ENCODE results near the gene OR5A2. TPM values are rescaled to one million over a fixed set of nuclear protein-coding genes. Genes with fewer than 3 reads are reported as not detected.

Gene OR5A2
- total RNA-seq, 3 donors from 2014 or later (not counting 1 experiment from before 2014, with no cell fraction given): not detected

DNA sequence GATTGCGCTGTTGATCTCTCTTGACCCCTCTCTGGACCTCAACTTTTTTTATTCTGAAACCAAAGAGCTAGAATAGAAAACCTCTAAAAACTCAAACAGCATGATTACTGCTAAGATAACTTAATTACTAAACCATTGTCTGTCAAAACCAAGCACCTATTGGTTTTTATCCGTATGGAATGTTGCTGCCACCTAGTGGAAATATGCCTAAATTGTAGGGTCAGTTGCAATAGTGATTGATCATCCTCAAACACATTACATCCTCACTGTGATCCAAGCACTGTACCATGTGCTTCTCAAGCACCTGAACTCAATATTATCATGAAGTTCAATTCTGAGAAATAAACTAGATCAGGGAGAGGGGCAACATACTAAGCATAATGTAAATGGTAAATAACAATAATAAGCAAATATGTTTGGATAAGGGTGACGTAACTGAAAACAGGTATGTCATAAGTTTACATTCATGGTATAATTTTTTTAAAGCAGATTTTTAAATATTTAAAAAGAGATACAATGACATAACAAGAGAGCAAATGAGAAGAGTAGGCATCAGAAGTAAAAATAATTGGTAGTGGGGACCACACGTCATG is 3.8 kb upstream of the OR5A2 start:
- intact Hi-C loops (cut with micrococcal nuclease): no loop called here

DNA sequence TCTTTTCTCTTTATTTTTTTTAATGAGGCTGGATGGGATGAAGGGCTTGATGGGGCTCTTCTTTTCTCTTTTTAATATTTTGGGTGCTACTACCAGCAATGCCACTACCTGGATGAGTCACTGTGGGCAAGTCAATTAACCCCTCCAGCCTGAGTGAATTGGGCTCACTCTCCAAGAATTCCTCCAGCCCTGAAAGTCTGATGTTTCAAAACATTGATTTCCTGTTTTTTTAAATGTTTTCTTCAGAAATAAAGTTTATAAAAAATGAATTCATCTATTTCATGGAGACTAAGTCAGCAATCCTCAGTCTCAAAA is 812 bp upstream of the OR5A2 start:
- Mint-ChIP-seq H3K9me3 (no peaks in the 10 kb centered on the region), H3K27me3 (ENCODE audit: low read depth in 2 of 2) (peaks cover 11 to 24% of the 10 kb centered on the region in 2 donors), H3K27ac (no peak overlapping the region), H3K4me1 (no peaks in the 10 kb centered on the region), H3K36me3 (no peaks in the 10 kb centered on the region), H3K4me3 (no peak overlapping the region)
- TF ChIP-seq, protein P1, sequence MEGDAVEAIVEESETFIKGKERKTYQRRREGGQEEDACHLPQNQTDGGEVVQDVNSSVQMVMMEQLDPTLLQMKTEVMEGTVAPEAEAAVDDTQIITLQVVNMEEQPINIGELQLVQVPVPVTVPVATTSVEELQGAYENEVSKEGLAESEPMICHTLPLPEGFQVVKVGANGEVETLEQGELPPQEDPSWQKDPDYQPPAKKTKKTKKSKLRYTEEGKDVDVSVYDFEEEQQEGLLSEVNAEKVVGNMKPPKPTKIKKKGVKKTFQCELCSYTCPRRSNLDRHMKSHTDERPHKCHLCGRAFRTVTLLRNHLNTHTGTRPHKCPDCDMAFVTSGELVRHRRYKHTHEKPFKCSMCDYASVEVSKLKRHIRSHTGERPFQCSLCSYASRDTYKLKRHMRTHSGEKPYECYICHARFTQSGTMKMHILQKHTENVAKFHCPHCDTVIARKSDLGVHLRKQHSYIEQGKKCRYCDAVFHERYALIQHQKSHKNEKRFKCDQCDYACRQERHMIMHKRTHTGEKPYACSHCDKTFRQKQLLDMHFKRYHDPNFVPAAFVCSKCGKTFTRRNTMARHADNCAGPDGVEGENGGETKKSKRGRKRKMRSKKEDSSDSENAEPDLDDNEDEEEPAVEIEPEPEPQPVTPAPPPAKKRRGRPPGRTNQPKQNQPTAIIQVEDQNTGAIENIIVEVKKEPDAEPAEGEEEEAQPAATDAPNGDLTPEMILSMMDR (IDR thresholded peaks at IDR 0.05): no peak
- DNase-seq: no peak
- no peaks in the 10 kb centered on the region for H3K27me3 ChIP-seq (ENCODE audit: control insufficient read depth, insufficient read depth, low read length)
- no peak overlapping the region for H3K4me3 ChIP-seq (ENCODE audit: low read length)
- H3K27ac ChIP-seq (ENCODE audit: low read length): no peak overlapping the region
- intact Hi-C loops (cut with micrococcal nuclease): no loop called here
- H3K9me3 ChIP-seq (ENCODE audit: control insufficient read depth, insufficient read depth, low read length): no peaks in the 10 kb centered on the region
- H3K36me3 ChIP-seq (ENCODE audit: control insufficient read depth, insufficient read depth, low read length): no peaks in the 10 kb centered on the region
- H3K4me1 ChIP-seq (ENCODE audit: control insufficient read depth, insufficient read depth, low read length): no peaks in the 10 kb centered on the region
- ATAC-seq: no peak

More for the DNA sequence above, 3.8 kb upstream of the OR5A2 start:
- Histone ChIP-seq H3K36me3 (ENCODE audit: control insufficient read depth, insufficient read depth, low read length) (no peaks in the 10 kb centered on the region), H3K4me3 (ENCODE audit: low read length) (no peak overlapping the region), H3K9me3 (ENCODE audit: control insufficient read depth, insufficient read depth, low read length) (no peaks in the 10 kb centered on the region), H3K4me1 (ENCODE audit: control insufficient read depth, insufficient read depth, low read length) (no peaks in the 10 kb centered on the region), H3K27me3 (ENCODE audit: control insufficient read depth, insufficient read depth, low read length) (no peaks in the 10 kb centered on the region), H3K27ac (ENCODE audit: low read length) (no peak overlapping the region)
- ATAC-seq: peak; percentile 38 to 66 (median 54)
- Mint-ChIP-seq H3K4me3 (no peak overlapping the region), H3K27ac (no peak overlapping the region), H3K4me1 (no peaks in the 10 kb centered on the region), H3K27me3 (ENCODE audit: low read depth in 2 of 2) (peaks cover 7 to 30% of the 10 kb centered on the region in 2 donors), H3K36me3 (no peaks in the 10 kb centered on the region), H3K9me3 (no peaks in the 10 kb centered on the region)
- TF ChIP-seq, protein P1 (IDR thresholded peaks at IDR 0.05): peak; percentile 69
- WGBS (ENCODE audit: insufficient coverage): 100% methylated on average over 2 of the region's 4 CpGs
- DNase-seq: peak in 1 of 2 donors; percentile 76

DNA sequence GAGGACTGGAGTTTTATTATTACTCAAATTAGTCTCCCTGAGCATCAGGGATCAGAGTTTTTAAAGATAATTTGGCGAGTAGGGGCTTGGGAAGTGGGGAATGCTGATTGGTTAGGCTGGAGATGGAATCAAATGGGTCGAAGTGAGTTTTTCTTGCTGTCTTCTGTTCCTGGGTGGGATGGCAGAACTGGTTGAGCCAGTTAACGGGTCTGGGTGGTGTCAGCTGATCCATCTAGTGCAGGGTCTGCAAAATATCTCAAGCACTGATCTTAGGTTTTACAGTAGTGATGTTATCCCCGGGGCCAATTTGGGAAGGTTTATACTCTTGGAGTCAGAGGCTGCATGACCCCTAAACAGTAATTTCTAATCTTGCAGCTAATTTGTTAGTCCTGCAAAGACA is 1.1 kb downstream of the OR5A2 start:
- H3K4me1 Mint-ChIP-seq: no peaks in the 10 kb centered on the region
- peaks cover 7 to 19% of the 10 kb centered on the region in 2 donors for H3K27me3 Mint-ChIP-seq (ENCODE audit: low read depth in 2 of 2)
- TF ChIP-seq, protein P1 (IDR thresholded peaks at IDR 0.05): no peak
- H3K36me3 ChIP-seq (ENCODE audit: control insufficient read depth, insufficient read depth, low read length): no peaks in the 10 kb centered on the region
- intact Hi-C loops (cut with micrococcal nuclease): no loop called here
- H3K4me3 ChIP-seq (ENCODE audit: low read length): no peak overlapping the region
- DNase-seq: no peak
- H3K27ac ChIP-seq (ENCODE audit: low read length): no peak overlapping the region
- H3K36me3 Mint-ChIP-seq: no peaks in the 10 kb centered on the region
- H3K9me3 Mint-ChIP-seq: no peaks in the 10 kb centered on the region
- no peaks in the 10 kb centered on the region for H3K9me3 ChIP-seq (ENCODE audit: control insufficient read depth, insufficient read depth, low read length)
- no peaks in the 10 kb centered on the region for H3K27me3 ChIP-seq (ENCODE audit: control insufficient read depth, insufficient read depth, low read length)
- H3K4me3 Mint-ChIP-seq: no peak overlapping the region
- WGBS (ENCODE audit: insufficient coverage): 84% methylated on average over 4 of the region's 4 CpGs
- no peak overlapping the region for H3K27ac Mint-ChIP-seq
- ATAC-seq: no peak
- no peaks in the 10 kb centered on the region for H3K4me1 ChIP-seq (ENCODE audit: control insufficient read depth, insufficient read depth, low read length)

DNA sequence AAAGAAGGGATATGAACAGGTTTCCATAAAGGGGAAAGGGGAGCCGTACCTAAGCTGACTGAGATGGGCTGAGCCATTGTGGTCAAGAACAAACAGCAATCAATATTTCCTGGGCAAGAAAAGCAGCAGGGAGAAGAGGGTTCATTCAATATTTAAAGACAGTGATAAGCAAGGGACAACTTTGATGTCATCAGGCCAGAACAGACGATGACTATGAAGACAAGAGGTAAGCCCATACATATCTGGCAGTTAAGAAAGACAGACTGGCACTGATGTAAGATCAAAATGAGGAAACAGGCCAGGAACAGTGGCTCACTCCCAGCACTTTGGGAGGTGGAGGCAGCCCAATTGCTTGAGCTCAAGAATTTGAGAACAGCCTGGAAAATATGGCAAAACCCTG is 2.4 kb downstream of the OR5A2 start:
- intact Hi-C loops (cut with micrococcal nuclease): no loop called here
- DNase-seq: no peak

More for the DNA sequence above, 2.4 kb downstream of the OR5A2 start:
- H3K4me1 Mint-ChIP-seq: no peaks in the 10 kb centered on the region
- H3K4me3 Mint-ChIP-seq: no peak overlapping the region
- Histone ChIP-seq H3K36me3 (ENCODE audit: control insufficient read depth, insufficient read depth, low read length) (no peaks in the 10 kb centered on the region), H3K27ac (ENCODE audit: low read length) (no peak overlapping the region), H3K9me3 (ENCODE audit: control insufficient read depth, insufficient read depth, low read length) (no peaks in the 10 kb centered on the region), H3K4me1 (ENCODE audit: control insufficient read depth, insufficient read depth, low read length) (no peaks in the 10 kb centered on the region), H3K4me3 (ENCODE audit: low read length) (no peak overlapping the region), H3K27me3 (ENCODE audit: control insufficient read depth, insufficient read depth, low read length) (no peaks in the 10 kb centered on the region)
- peaks cover 5 to 19% of the 10 kb centered on the region in 2 donors for H3K27me3 Mint-ChIP-seq (ENCODE audit: low read depth in 2 of 2)
- no peak for ATAC-seq
- H3K9me3 Mint-ChIP-seq: no peaks in the 10 kb centered on the region
- WGBS (ENCODE audit: insufficient coverage): 78% methylated on average over 2 of the region's 2 CpGs
- no peak overlapping the region for H3K27ac Mint-ChIP-seq
- TF ChIP-seq, protein P1 (IDR thresholded peaks at IDR 0.05): no peak
- no peaks in the 10 kb centered on the region for H3K36me3 Mint-ChIP-seq
